ENCODE measurements around the gene NUP58. TPM values are rescaled to one million over a fixed set of nuclear protein-coding genes. Genes with fewer than 3 reads are reported as not detected.

The NUP58 gene
- total and polyA plus RNA-seq, 9 of the 15 experiments (the other 6 are each of a cell fraction or from before 2014, with no cell fraction given): 12.5 to 98.0 (median 42.6) TPM

- TF ChIP-seq ZNF717 (CRISPR knock-in tag; IDR thresholded peaks at IDR 0.05): no peak
- no peak for TF ChIP-seq ZSCAN29 (IDR thresholded peaks at IDR 0.05)
- no peak for TF ChIP-seq SREBF2 (CRISPR knock-in tag; IDR thresholded peaks at IDR 0.05)
- TF ChIP-seq MAFK (IDR thresholded peaks at IDR 0.05; ENCODE audit: low read length): no peak
- no peak for TF ChIP-seq ZBTB7A (IDR thresholded peaks at IDR 0.05; ENCODE audit: borderline replicate concordance, control insufficient read depth, low read depth, low read length)
- TF ChIP-seq ZFX (CRISPR knock-in tag; IDR thresholded peaks at IDR 0.05): no peak
- Histone ChIP-seq H3K36me3 (ENCODE audit: control insufficient read depth, insufficient read depth, low read length) (peaks cover 16% of the 10 kb centered on the region; the same call in 2 of the 3 replicates), H3K4me3 (no peak overlapping the region), H3K27ac (ENCODE audit: extremely low read depth, low read depth, low read length) (no peak overlapping the region), H4K20me1 (replicated peaks; ENCODE audit: control insufficient read depth, insufficient read depth, low read length) (no peaks in the 10 kb centered on the region), H3K27me3 (ENCODE audit: control insufficient read depth in 2 of 2, insufficient read depth in 2 of 2, low read length in 2 of 2) (no peaks in the 10 kb centered on the region), H3K79me2 (ENCODE audit: control insufficient read depth, insufficient read depth, low read length) (no peaks in the 10 kb centered on the region), H3K9me3 (replicated peaks; ENCODE audit: control insufficient read depth, insufficient read depth, low read depth, low read length) (no peaks in the 10 kb centered on the region), H3K9me1 (ENCODE audit: control insufficient read depth, insufficient read depth, low read length) (no peaks in the 10 kb centered on the region), H2AFZ (ENCODE audit: low read depth, low read length) (no peak overlapping the region), H3K9ac (ENCODE audit: insufficient read depth in 1 of 2, low read depth in 2 of 2, low read length in 2 of 2) (no peak overlapping the region), H3K4me2 (ENCODE audit: insufficient read depth, low read length) (no peak overlapping the region), H3K4me1 (replicated peaks in 1 of 2; ENCODE audit: control insufficient read depth in 2 of 2, insufficient read depth in 2 of 2, low read length in 2 of 2) (no peaks in the 10 kb centered on the region; a peak in 1 of 5 replicates)
- in situ Hi-C loops (cut with MboI) (no loop called here), intact Hi-C loops (cut with micrococcal nuclease) (no loop called here)
- ChIA-PET POLR2A (no interaction called here), CTCF (ENCODE audit: low intra/inter-chr PET ratio) (no interaction called here)
- FAIRE-seq (no peak), ATAC-seq (no peak), DNase-seq (ENCODE audit: extremely low read depth in 1 of 4, low spot score in 3 of 4) (no peak)
- BruUV-seq (replicated peaks): no TSS peak
- 81% methylated on average over 3 of the region's 5 CpGs for WGBS (ENCODE audit: insufficient coverage, low coverage, missing lambda C conversion rate)
Measured at GRCh38 chr13:25266706-25267105, 34.7 kb upstream of the NUP58 start.

GRCh38 chr13:25267715-25268114, 33.7 kb upstream of the NUP58 start:
- Histone ChIP-seq H3K4me2 (ENCODE audit: insufficient read depth, low read length) (no peak overlapping the region), H3K4me1 (replicated peaks in 1 of 2; ENCODE audit: control insufficient read depth in 2 of 2, insufficient read depth in 2 of 2, low read length in 2 of 2) (no peaks in the 10 kb centered on the region; a peak in 1 of 5 replicates), H3K79me2 (ENCODE audit: control insufficient read depth, insufficient read depth, low read length) (no peaks in the 10 kb centered on the region), H3K9ac (ENCODE audit: insufficient read depth in 1 of 2, low read depth in 2 of 2, low read length in 2 of 2) (no peak overlapping the region), H3K36me3 (ENCODE audit: control insufficient read depth, insufficient read depth, low read length) (peaks cover 16% of the 10 kb centered on the region; the same call in 2 of the 3 replicates), H4K20me1 (replicated peaks; ENCODE audit: control insufficient read depth, insufficient read depth, low read length) (no peaks in the 10 kb centered on the region), H3K27me3 (ENCODE audit: control insufficient read depth in 2 of 2, insufficient read depth in 2 of 2, low read length in 2 of 2) (no peaks in the 10 kb centered on the region), H3K9me3 (replicated peaks; ENCODE audit: control insufficient read depth, insufficient read depth, low read depth, low read length) (no peaks in the 10 kb centered on the region), H2AFZ (ENCODE audit: low read depth, low read length) (no peak overlapping the region), H3K9me1 (ENCODE audit: control insufficient read depth, insufficient read depth, low read length) (no peaks in the 10 kb centered on the region), H3K4me3 (no peak overlapping the region), H3K27ac (ENCODE audit: extremely low read depth, low read depth, low read length) (no peak overlapping the region)
- ChIA-PET CTCF (ENCODE audit: low intra/inter-chr PET ratio) (no interaction called here), POLR2A (no interaction called here)
- 7% methylated on average over 1 of the region's 1 CpG for WGBS (ENCODE audit: insufficient coverage, low coverage, missing lambda C conversion rate)
- intact Hi-C loops (cut with micrococcal nuclease) (no loop called here), in situ Hi-C loops (cut with MboI) (no loop called here)
- no peak for DNase-seq (ENCODE audit: extremely low read depth in 1 of 4, low spot score in 3 of 4)
- no TSS peak for BruUV-seq (replicated peaks)
- ATAC-seq: peak; percentile 77
- FAIRE-seq: no peak
- no peak for TF ChIP-seq ZNF655 (CRISPR knock-in tag; IDR thresholded peaks at IDR 0.05)
- TF ChIP-seq HDAC2 (IDR thresholded peaks at IDR 0.05): no peak
